Sigmoid colon (tissue), 4 donors: ENCODE data around the gene PSG2.
"Not testable (repeated sequence)": the region's sequence is repeated elsewhere in the genome, so short reads cannot be mapped to it uniquely, and the experiment has no call there.

Source experiments
- EP300 ChIP-seq, 4 donors: sonication (generic); formaldehyde crosslinking; IDR thresholded peaks; one replicate each; pipeline ENCODE4 v1.6.1; 2017; ENCODE audit warnings: antibody characterized with exemption in 4 of 4
- POLR2A ChIP-seq, 2 donors: fragments of 450-650 bp; IDR thresholded peaks; one replicate each; pipeline ENCODE4 v1.6.1; 2016; ENCODE audit warnings: antibody characterized with exemption in 2 of 2, mild to moderate bottlenecking in 2 of 2, moderate library complexity in 2 of 2
- POLR2AphosphoS5 ChIP-seq, 4 donors: sonication (generic); formaldehyde crosslinking; IDR thresholded peaks; one replicate each; pipeline ENCODE4 v1.6.1; 2017; ENCODE audit warnings: antibody characterized with exemption in 4 of 4
- TF ChIP-seq, protein P1 (sequence below), 4 experiments: fragments of 450-650 bp in 3 of 4; fragments of 200-600 bp in 1 of 4; IDR thresholded peaks; one replicate each; pipeline ENCODE4 v1.5.1; 2016 to 2019; ENCODE audit warnings: antibody characterized with exemption in 4 of 4, mild to moderate bottlenecking in 3 of 4, moderate library complexity in 2 of 4

DNA sequence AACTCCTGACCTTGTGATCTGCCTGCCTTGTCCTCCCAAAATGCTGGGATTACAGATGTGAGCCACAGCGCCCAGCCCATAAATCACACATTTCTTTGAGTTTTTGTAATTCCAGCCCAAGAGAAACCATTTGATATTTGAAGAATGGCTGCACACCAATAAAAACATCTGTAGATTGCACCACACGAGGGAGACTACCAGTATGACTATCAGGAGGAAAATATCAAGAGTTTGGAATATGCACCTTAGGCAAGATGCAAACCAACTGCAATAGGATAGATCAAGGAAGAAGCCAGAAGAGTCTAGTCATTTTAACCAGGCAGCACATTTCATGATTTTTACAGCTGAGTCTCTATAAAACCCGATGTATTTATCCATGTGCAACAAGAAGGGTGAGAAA lies 20.1 kb downstream of the PSG2 start:
- not testable (repeated sequence) for TF ChIP-seq EP300, POLR2A, POLR2AphosphoS5 (IDR thresholded peaks at IDR 0.05)
- TF ChIP-seq, protein P1, sequence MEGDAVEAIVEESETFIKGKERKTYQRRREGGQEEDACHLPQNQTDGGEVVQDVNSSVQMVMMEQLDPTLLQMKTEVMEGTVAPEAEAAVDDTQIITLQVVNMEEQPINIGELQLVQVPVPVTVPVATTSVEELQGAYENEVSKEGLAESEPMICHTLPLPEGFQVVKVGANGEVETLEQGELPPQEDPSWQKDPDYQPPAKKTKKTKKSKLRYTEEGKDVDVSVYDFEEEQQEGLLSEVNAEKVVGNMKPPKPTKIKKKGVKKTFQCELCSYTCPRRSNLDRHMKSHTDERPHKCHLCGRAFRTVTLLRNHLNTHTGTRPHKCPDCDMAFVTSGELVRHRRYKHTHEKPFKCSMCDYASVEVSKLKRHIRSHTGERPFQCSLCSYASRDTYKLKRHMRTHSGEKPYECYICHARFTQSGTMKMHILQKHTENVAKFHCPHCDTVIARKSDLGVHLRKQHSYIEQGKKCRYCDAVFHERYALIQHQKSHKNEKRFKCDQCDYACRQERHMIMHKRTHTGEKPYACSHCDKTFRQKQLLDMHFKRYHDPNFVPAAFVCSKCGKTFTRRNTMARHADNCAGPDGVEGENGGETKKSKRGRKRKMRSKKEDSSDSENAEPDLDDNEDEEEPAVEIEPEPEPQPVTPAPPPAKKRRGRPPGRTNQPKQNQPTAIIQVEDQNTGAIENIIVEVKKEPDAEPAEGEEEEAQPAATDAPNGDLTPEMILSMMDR (IDR thresholded peaks at IDR 0.05): not testable (repeated sequence)
